ENCODE measurements around the gene KRT74.

KRT74 gene

DNA sequence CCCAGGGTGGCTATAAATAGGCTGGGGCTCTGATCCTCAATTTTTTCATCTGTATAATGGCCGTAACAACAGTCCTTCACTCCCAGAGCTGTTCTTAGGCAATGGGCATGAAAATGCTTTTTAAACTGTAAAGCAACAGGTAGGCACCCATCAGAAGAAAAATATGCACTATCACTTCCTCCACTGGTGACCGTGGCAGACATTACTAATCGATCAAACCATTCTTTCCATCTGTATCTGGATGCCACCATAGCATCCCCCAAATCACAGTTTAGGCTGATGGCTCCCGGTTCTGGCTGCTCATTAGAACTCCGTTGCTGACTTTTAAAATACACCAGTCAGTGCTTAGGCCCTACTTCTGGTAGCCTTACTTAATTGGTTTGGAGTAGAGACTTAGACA lies 31.9 kb downstream of the KRT74 start:
- TF ChIP-seq, protein P1, sequence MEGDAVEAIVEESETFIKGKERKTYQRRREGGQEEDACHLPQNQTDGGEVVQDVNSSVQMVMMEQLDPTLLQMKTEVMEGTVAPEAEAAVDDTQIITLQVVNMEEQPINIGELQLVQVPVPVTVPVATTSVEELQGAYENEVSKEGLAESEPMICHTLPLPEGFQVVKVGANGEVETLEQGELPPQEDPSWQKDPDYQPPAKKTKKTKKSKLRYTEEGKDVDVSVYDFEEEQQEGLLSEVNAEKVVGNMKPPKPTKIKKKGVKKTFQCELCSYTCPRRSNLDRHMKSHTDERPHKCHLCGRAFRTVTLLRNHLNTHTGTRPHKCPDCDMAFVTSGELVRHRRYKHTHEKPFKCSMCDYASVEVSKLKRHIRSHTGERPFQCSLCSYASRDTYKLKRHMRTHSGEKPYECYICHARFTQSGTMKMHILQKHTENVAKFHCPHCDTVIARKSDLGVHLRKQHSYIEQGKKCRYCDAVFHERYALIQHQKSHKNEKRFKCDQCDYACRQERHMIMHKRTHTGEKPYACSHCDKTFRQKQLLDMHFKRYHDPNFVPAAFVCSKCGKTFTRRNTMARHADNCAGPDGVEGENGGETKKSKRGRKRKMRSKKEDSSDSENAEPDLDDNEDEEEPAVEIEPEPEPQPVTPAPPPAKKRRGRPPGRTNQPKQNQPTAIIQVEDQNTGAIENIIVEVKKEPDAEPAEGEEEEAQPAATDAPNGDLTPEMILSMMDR (IDR thresholded peaks at IDR 0.05; ENCODE audit: low read depth, low read length): no peak
- Histone ChIP-seq H3K27ac (no peak overlapping the region), H3K9me3 (ENCODE audit: severe bottlenecking) (no peaks in the 10 kb centered on the region), H3K4me3 (ENCODE audit: low read depth, low read length) (no peak overlapping the region), H3K27me3 (ENCODE audit: insufficient read depth, low read depth, severe bottlenecking) (peaks cover 95% of the 10 kb centered on the region), H3K36me3 (no peaks in the 10 kb centered on the region)
- DNase-seq: no peak

DNA sequence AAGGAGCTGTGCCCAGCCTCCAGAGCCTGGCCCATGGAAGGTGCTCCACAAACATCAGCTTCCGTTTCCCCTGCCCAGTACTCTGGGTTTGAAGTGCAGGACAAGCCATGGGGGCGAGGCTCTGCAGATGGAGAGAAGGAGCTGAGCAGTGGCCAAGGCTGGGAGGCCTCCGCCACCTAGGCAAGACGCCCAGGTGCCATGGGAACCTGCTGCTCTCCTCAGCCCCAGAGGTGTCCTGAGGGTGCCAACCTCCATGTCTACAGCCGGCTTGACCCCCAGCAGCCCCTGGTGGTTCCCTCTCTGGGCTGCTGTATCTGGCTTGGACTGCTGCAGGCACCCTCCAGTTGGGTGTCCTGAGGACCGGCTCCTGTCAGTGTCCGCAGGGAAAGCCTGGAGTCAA lies 33.1 kb downstream of the KRT74 start:
- TF ChIP-seq, protein P1 (IDR thresholded peaks at IDR 0.05; ENCODE audit: low read depth, low read length): no peak
- DNase-seq: no peak
- H3K4me3 ChIP-seq (ENCODE audit: low read depth, low read length): no peak overlapping the region
- no peak overlapping the region for H3K27ac ChIP-seq
- H3K9me3 ChIP-seq (ENCODE audit: severe bottlenecking): no peaks in the 10 kb centered on the region
- no peaks in the 10 kb centered on the region for H3K36me3 ChIP-seq
- H3K27me3 ChIP-seq (ENCODE audit: insufficient read depth, low read depth, severe bottlenecking): peaks cover 93% of the 10 kb centered on the region

GRCh38 chr12:52539821-52540173 lies 33.8 kb downstream of the KRT74 start:
- H3K9me3 ChIP-seq (ENCODE audit: severe bottlenecking): no peaks in the 10 kb centered on the region
- no peaks in the 10 kb centered on the region for H3K36me3 ChIP-seq
- DNase-seq: no peak
- H3K27me3 ChIP-seq (ENCODE audit: insufficient read depth, low read depth, severe bottlenecking): peaks cover 93% of the 10 kb centered on the region
- no peak overlapping the region for H3K4me3 ChIP-seq (ENCODE audit: low read depth, low read length)
- no peak overlapping the region for H3K27ac ChIP-seq
- TF ChIP-seq, protein P1 (IDR thresholded peaks at IDR 0.05; ENCODE audit: low read depth, low read length): no peak

- DNase-seq: no peak
- H3K36me3 ChIP-seq: no peaks in the 10 kb centered on the region
- H3K9me3 ChIP-seq (ENCODE audit: severe bottlenecking): no peaks in the 10 kb centered on the region
- H3K4me3 ChIP-seq (ENCODE audit: low read depth, low read length): no peak overlapping the region
- H3K27ac ChIP-seq: no peak overlapping the region
- H3K27me3 ChIP-seq (ENCODE audit: insufficient read depth, low read depth, severe bottlenecking): peaks cover 93% of the 10 kb centered on the region
- TF ChIP-seq, protein P1 (IDR thresholded peaks at IDR 0.05; ENCODE audit: low read depth, low read length): no peak
Observed at GRCh38 chr12:52539083-52539820, 34.4 kb downstream of the KRT74 start.

DNA sequence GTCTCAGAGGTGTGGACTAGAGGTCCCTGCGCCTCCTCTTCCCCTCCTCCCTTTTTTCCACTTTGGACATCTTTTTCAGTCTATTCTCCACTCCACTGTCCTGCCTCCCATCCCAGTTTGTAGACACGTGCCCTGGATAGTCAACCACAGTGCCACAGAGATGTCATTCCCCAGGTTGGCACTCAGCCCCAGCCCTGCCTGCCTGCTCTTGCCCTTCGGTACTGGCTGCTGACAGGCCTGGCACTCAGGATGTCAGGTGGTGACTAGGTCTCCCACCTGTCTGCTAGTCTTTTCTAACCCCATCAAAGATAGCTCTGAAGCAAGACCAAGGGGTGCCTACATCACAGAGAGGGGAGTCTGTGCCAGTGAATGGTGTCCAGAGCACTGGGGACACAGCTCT lies 36.5 kb downstream of the KRT74 start:
- Histone ChIP-seq H3K9me3 (ENCODE audit: severe bottlenecking) (no peaks in the 10 kb centered on the region), H3K27ac (no peak overlapping the region), H3K27me3 (ENCODE audit: insufficient read depth, low read depth, severe bottlenecking) (peaks cover 92% of the 10 kb centered on the region), H3K36me3 (no peaks in the 10 kb centered on the region), H3K4me3 (ENCODE audit: low read depth, low read length) (no peak overlapping the region)
- TF ChIP-seq, protein P1 (IDR thresholded peaks at IDR 0.05; ENCODE audit: low read depth, low read length): no peak
- DNase-seq: no peak

DNA sequence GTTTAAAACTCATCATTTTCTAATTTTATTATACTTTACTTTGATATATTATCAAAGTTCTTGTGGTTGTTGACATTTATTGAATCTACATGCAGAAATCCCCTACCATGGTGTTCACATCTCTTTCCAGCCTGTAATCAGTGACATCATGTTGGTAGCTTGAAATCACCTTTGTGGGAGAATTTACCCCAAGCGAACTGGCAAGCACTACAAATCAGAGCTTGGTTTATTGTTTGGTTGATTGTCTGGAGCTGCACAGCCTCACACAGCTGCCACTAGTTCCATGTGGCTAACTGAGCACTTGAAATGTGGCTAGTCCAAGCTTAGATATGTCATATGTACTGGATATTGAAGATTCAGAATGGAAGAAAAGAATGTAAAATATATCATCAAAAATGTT lies 38.1 kb downstream of the KRT74 start:
- TF ChIP-seq, protein P1 (IDR thresholded peaks at IDR 0.05; ENCODE audit: low read depth, low read length): no peak
- H3K9me3 ChIP-seq (ENCODE audit: severe bottlenecking): no peaks in the 10 kb centered on the region
- no peak overlapping the region for H3K27ac ChIP-seq
- peaks cover 92% of the 10 kb centered on the region for H3K27me3 ChIP-seq (ENCODE audit: insufficient read depth, low read depth, severe bottlenecking)
- no peak for DNase-seq
- no peak overlapping the region for H3K4me3 ChIP-seq (ENCODE audit: low read depth, low read length)
- no peaks in the 10 kb centered on the region for H3K36me3 ChIP-seq

All from WERI-Rb-1 (cell line).